AG04449 (cell line): ENCODE measurements around the gene SERPINE2.

Experiments used
- CTCF ChIA-PET: fragments of 350-600 bp; formaldehyde crosslinking; extraction: SDS; loops from one replicate; lab custom pipeline; 2021; ENCODE audit warnings: antibody characterized with exemption; lab: Yijun Ruan, JAX
- POLR2A ChIA-PET: fragments of 400-600, 350-600 bp; formaldehyde crosslinking; extraction: SDS; loops from one replicate; lab custom pipeline; 2020; ENCODE audit warnings: antibody characterized with exemption, inconsistent platforms; lab: Yijun Ruan, JAX
- DNase-seq: peaks from one replicate; pipeline ENCODE4 v3.0.0-alpha.2; 2010; ENCODE audit warnings: low read depth, low spot score
- H3K4me3 ChIP-seq: 2 replicates; pipeline ENCODE4 v1.5.1; 2011; ENCODE audit warnings: low read depth, mild to moderate bottlenecking, control low read depth, low read length
- TF ChIP-seq, protein P1 (sequence below): IDR thresholded peaks from one replicate; pipeline ENCODE4 v1.5.1; 2011; ENCODE audit warnings: mild to moderate bottlenecking, moderate library complexity, low read length, control low read depth, inconsistent platforms; ENCODE audit not compliant: insufficient read depth; ENCODE audit errors: missing control alignments

Gene SERPINE2

DNA sequence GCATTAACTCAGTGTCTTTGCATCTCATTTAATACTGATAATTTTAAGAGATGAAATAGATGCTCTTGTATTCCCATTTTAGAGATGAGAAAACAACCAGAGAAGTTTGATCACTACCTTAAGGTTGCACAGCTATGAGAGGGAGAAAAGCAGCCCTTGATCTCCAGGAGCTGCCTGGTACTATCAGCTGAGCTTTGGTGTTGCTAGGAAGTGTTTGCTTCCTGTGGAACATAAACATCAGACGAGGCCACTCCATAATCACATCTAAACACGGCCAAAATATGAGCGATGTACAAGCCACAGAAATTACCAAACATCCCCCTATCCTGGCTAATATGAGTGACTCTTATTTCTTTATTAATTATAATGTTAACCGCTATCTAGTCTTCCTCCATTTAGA is 93.3 kb downstream of the SERPINE2 start:
- H3K4me3 ChIP-seq, result no peak overlapping the region
- CTCF ChIA-PET, result interaction anchor here (0.9 kb wide), 1 partner anchor 48 kb away, joined by 4 read pairs; no protein-coding TSS in a partner anchor
- POLR2A ChIA-PET, result no interaction called here
- TF ChIP-seq, protein P1, sequence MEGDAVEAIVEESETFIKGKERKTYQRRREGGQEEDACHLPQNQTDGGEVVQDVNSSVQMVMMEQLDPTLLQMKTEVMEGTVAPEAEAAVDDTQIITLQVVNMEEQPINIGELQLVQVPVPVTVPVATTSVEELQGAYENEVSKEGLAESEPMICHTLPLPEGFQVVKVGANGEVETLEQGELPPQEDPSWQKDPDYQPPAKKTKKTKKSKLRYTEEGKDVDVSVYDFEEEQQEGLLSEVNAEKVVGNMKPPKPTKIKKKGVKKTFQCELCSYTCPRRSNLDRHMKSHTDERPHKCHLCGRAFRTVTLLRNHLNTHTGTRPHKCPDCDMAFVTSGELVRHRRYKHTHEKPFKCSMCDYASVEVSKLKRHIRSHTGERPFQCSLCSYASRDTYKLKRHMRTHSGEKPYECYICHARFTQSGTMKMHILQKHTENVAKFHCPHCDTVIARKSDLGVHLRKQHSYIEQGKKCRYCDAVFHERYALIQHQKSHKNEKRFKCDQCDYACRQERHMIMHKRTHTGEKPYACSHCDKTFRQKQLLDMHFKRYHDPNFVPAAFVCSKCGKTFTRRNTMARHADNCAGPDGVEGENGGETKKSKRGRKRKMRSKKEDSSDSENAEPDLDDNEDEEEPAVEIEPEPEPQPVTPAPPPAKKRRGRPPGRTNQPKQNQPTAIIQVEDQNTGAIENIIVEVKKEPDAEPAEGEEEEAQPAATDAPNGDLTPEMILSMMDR, result no peak
- no peak for DNase-seq

DNA sequence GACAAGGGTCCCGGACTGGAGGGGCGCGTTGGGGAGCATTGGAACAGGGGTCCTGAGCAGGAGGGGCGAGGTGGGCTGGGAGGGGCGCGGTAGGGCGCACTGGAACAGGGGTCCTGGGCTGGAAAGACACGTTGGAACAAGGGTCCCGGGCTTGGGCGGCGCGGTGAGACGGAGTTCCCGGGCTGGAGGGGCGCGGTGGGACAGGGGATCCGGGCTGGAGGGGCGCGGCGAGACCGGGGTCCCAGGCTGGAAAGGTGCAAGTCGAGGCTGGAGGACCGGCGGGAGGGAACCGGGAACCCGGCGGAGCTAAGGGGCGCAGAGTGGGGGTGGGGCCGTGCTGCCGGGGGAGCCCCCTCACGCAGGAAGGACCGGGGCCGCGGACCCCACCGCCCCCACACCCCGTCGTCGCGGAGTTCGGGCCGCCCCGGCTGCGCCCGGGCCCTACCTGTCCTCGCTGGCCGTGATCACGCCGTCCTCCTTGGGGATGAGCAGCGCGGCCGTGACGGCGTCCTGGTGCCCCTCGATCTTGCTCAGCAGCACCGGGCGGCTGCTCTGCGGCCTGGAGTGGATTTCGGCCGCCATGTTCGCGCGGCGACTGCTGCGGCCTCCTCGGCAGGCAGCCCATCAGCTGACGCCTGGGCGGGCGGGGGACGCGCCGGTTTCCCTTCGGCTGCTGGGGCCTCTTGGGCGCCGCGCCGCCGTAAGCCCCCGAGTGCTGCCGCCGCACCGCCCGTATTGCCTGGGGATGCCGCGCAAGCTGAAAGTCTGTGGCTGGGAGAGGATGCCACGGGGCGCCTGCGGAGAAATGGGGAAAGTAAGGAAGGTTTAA is 94.2 kb downstream of the SERPINE2 start, which contains the start of gene WDFY1:
WDFY1 (minus strand) TSS at position 633 of the 829 bp plus-strand sequence; CDS start at position 582, 51 bp downstream.
- DNase-seq, result no peak
- TF ChIP-seq, protein P1, result no peak
- H3K4me3 ChIP-seq, result peak within 1 kb of the TSS; percentile 89
- POLR2A ChIA-PET, result no interaction called here
- CTCF ChIA-PET, result interaction anchor here (0.9 to 1.4 kb wide), 2 partner anchors 25 to 49 kb away, joined by 3 to 4 read pairs; no protein-coding TSS in a partner anchor

DNA sequence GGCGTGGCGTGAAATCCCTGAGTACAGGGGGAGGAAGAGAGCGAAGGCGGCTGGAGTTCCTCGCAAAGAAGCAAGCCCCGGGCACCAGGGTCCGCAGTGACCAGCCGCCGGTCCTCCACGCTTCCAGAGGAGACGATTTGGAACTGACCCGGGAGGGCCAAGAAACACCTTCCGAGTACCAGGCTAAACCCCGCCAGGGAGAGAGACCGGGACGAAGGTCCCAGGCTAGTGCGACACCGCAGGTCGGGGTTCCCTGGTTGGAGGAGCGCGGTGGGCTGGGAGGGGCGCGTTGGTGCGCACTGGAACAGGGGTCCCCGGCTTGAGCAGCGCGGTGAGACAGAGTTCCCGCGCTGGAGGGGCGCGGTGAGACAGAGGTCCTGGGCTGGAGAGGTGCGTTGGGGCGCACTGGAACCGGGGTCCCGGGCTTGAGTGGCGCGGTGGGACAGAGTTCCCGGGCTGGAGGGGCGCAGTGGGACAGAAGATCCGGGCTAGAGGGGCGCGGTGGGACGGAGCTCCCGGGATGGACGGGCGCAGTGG is 94.9 kb downstream of the SERPINE2 start:
- H3K4me3 ChIP-seq, result peak overlapping the region; percentile 89
- ChIA-PET CTCF (interaction anchor here (1.4 kb wide), 1 partner anchor 24 kb away, joined by 3 read pairs; no protein-coding TSS in a partner anchor), POLR2A (interaction anchor here (1.1 kb wide), 1 partner anchor 15 kb away, joined by 3 read pairs; no protein-coding TSS in a partner anchor)
- DNase-seq, result no peak
- TF ChIP-seq, protein P1, result no peak

DNA sequence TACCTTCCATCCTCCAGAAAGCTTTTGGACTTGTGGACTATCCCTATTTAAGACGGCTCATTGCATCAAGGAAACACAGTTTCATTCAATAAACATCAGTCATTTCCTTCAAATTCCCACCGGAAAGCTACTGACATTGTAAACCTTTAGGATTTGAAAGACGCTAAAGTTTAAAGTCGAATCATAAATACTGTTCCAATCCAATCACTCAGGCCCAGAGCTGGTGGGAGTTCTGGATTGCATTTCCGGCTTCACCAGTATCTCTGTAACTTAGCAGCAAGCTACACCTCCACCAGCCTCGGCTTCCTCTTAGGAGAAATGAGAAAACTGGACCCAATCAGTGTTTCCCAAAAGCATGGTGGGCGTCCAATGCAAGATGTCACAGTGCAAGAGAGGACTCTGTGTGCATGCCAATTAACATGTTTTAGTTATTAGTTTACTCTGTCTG is 95.5 kb downstream of the SERPINE2 start:
- ChIA-PET POLR2A (interaction anchor here (1.1 kb wide), 1 partner anchor 14 kb away, joined by 3 read pairs; no protein-coding TSS in a partner anchor), CTCF (interaction anchor here (1.4 kb wide), 1 partner anchor 23 kb away, joined by 3 read pairs; no protein-coding TSS in a partner anchor)
- H3K4me3 ChIP-seq, result peak overlapping the region; percentile 89
- DNase-seq, result no peak
- TF ChIP-seq, protein P1, result no peak

DNA sequence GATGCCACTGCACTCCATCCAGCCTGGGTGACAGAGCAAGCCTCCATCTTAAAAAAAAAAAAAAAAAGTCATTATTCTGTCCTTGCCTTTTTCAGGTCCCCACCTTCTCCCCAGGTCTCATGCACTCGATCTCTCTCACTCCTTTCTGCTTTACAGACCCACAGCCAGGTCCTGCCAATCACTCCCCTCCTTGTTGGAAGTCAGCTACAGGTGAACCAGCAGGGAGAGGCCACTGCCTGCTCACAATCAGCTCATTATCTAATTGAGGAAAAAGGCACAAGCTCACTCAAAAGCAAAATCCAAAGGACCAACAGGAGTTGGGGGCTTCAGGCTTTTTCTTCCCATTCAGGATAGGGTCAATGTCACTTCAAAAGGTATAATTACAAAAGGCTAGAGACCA is 96.0 kb downstream of the SERPINE2 start:
- CTCF ChIA-PET, result no interaction called here
- no peak for DNase-seq
- H3K4me3 ChIP-seq, result peak overlapping the region; percentile 89
- POLR2A ChIA-PET, result interaction anchor here (1.1 kb wide), 1 partner anchor 14 kb away, joined by 3 read pairs; no protein-coding TSS in a partner anchor
- TF ChIP-seq, protein P1, result no peak
